Common myeloid progenitor, CD34-positive (primary cell): Measurements from ENCODE around the gene ISM2.
A peak's percentile ranks its signal among the peaks of the same experiment; 100 is the strongest.

Experiments
- CTCF ChIA-PET: fragments of 350-600 bp; sonication (Branson Sonifier 250); formaldehyde crosslinking; loops from one replicate; lab custom pipeline; 2021; ENCODE audit warnings: antibody characterized with exemption; lab: Charles Lee
- POLR2A ChIA-PET: fragments of 350-600 bp; sonication (Branson Sonifier 250); formaldehyde crosslinking; loops from one replicate; lab custom pipeline; 2021; ENCODE audit warnings: antibody characterized with exemption; lab: Charles Lee
- DNase-seq, 3 donors: peaks; one replicate each; pipeline versions ENCODE4 v3.0.0 to v3.0.0-alpha.2; 2013
- H3K27ac ChIP-seq, 2 experiments: 1 replicate in 1 of 2; 2 replicates in 1 of 2; pipeline ENCODE4 v1.7.0; 2013; ENCODE audit warnings: inconsistent platforms in 2 of 2, low read length in 2 of 2, mild to moderate bottlenecking in 2 of 2, low read depth in 1 of 2, moderate library complexity in 1 of 2; ENCODE audit not compliant: severe bottlenecking in 2 of 2, insufficient read depth in 1 of 2, poor library complexity in 1 of 2
- H3K27me3 ChIP-seq, 5 experiments: replicated peaks in 2 of 5; 1 replicate in 3 of 5; 2 replicates in 2 of 5; pipeline versions ENCODE4 v1.6.1 to v1.7.0; 2013; ENCODE audit warnings: low read length in 4 of 5, mild to moderate bottlenecking in 2 of 5, moderate library complexity in 2 of 5, inconsistent platforms in 1 of 5; ENCODE audit not compliant: insufficient read depth in 5 of 5, control insufficient read depth in 4 of 5
- H3K36me3 ChIP-seq, 4 experiments: 1 replicate in 2 of 4; 2 replicates in 2 of 4; pipeline versions ENCODE4 v1.6.1 to v1.7.0; 2013; ENCODE audit warnings: low read length in 3 of 4, control low read depth in 1 of 4, mild to moderate bottlenecking in 1 of 4; ENCODE audit not compliant: control insufficient read depth in 4 of 4, insufficient read depth in 4 of 4
- H3K4me1 ChIP-seq, 4 experiments: 1 replicate in 3 of 4; 2 replicates in 1 of 4; pipeline versions ENCODE4 v1.6.1 to v1.7.1; 2013; ENCODE audit warnings: low read length in 3 of 4, mild to moderate bottlenecking in 3 of 4, control low read depth in 1 of 4, inconsistent platforms in 1 of 4, moderate library complexity in 1 of 4; ENCODE audit not compliant: control insufficient read depth in 4 of 4, insufficient read depth in 4 of 4; ENCODE audit errors: control extremely low read depth in 1 of 4
- H3K4me3 ChIP-seq, 7 experiments: 1 replicate in 4 of 7; 2 replicates in 3 of 7; pipeline versions ENCODE4 v1.5.1 to v1.7.0; 2013; ENCODE audit warnings: mild to moderate bottlenecking in 7 of 7, low read length in 6 of 7, moderate library complexity in 6 of 7, inconsistent platforms in 2 of 7, low read depth in 2 of 7, control low read depth in 1 of 7; ENCODE audit not compliant: insufficient read depth in 4 of 7, control insufficient read depth in 1 of 7; ENCODE audit errors: extremely low read depth in 1 of 7
- H3K9me3 ChIP-seq, 5 experiments: 1 replicate in 4 of 5; 2 replicates in 1 of 5; pipeline versions ENCODE4 v1.6.1 to v1.7.1; 2013; ENCODE audit warnings: low read length in 4 of 5, mild to moderate bottlenecking in 2 of 5, inconsistent platforms in 1 of 5, low read depth in 1 of 5, moderate library complexity in 1 of 5; ENCODE audit not compliant: control insufficient read depth in 4 of 5, insufficient read depth in 2 of 5; ENCODE audit errors: control extremely low read depth in 1 of 5
- WGBS: methylation state at CpG from one replicate; pipeline ENCODE4 v1.1.5; 2013; ENCODE audit not compliant: insufficient coverage; 5-methylcytosine and 5-hydroxymethylcytosine counted together

ISM2 gene

DNA sequence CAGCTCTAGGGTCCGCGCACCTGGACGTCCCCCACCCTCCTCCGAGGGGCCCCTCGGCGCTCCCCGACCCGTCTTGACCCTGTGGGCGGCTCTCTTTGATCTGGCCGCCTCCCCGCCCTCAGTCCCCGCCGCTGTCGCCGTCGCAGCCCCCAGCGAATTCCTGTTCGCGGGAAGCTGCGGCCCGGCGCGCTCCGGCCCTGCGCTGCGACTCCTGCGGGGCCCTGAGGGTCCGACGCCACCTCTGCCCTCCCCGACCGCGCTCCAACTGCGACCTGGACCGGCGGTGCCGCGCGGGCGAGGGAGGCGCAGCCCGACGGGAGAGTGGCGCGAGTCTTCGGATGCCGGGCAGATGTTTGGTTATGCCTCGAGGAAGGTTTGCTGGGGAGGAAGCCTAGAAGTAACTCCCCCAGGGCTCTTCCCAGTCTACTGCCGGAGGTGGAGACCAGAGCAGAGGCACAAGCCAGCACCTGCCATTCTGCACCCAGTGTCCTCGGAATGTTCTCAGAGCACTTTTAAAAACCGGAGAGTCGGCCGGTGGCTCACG lies 440 bp upstream of the ISM2 start:
- Histone ChIP-seq H3K36me3 (no peaks in the 10 kb centered on the region), H3K27ac (no peak overlapping the region), H3K4me1 (peaks cover 0 to 16% (median 16%) of the 10 kb centered on the region in 4 experiments), H3K27me3 (peaks cover 0 to 43% (median 9%) of the 10 kb centered on the region in 5 experiments), H3K4me3 (peak overlapping the region; percentile 26 to 72 (median 62)), H3K9me3 (peaks cover 0 to 4% (median 0%) of the 10 kb centered on the region in 5 experiments)
- WGBS = 2% methylated on average over 49 of the region's 53 CpGs
- ChIA-PET CTCF (no interaction called here), POLR2A (no interaction called here)
- DNase-seq = peak in 2 of 3 donors; percentile 17 to 34

- no peak for DNase-seq
- H3K4me1 ChIP-seq = peaks cover 0 to 16% (median 16%) of the 10 kb centered on the region in 4 experiments
- no peak overlapping the region for H3K4me3 ChIP-seq
- H3K36me3 ChIP-seq = no peaks in the 10 kb centered on the region
- WGBS = 100% methylated on average over 1 of the region's 7 CpGs
- H3K27me3 ChIP-seq = peaks cover 0 to 35% (median 8%) of the 10 kb centered on the region in 5 experiments
- ChIA-PET POLR2A (no interaction called here), CTCF (interaction anchor here (1.2 to 1.4 kb wide), 2 partner anchors 11 to 16 kb away, joined by 3 to 4 read pairs; no protein-coding TSS in a partner anchor)
- no peaks in the 10 kb centered on the region for H3K9me3 ChIP-seq
- H3K27ac ChIP-seq = no peak overlapping the region
These were observed 3.3 kb downstream of the ISM2 start for GRCh38 chr14:77495334-77495733.

DNA sequence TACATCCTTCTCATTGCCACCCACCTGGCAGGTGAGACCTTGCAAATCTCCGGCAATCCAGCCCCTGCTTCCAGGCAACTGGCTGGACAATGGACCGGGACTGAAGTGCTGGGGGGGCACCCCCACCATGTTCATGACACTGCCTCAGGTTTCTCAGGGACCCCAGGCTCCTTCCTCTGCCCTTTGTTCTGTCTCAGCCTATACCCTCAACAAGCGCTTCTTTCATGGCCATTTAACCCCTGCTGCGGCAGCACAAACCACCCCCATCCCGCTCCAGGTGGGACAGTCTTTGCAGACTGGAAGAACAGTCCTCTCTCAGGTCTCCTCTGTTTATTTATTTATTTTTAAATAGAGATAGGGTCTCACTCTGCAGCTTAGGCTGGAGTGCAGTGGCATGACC lies 7.6 kb downstream of the ISM2 start:
- Histone ChIP-seq H3K27me3 (no peaks in the 10 kb centered on the region), H3K36me3 (no peaks in the 10 kb centered on the region), H3K27ac (no peak overlapping the region), H3K9me3 (no peaks in the 10 kb centered on the region), H3K4me3 (no peak overlapping the region), H3K4me1 (no peaks in the 10 kb centered on the region)
- POLR2A ChIA-PET = no interaction called here
- WGBS = 100% methylated on average over 4 of the region's 5 CpGs
- CTCF ChIA-PET = no interaction called here
- DNase-seq = no peak

DNA sequence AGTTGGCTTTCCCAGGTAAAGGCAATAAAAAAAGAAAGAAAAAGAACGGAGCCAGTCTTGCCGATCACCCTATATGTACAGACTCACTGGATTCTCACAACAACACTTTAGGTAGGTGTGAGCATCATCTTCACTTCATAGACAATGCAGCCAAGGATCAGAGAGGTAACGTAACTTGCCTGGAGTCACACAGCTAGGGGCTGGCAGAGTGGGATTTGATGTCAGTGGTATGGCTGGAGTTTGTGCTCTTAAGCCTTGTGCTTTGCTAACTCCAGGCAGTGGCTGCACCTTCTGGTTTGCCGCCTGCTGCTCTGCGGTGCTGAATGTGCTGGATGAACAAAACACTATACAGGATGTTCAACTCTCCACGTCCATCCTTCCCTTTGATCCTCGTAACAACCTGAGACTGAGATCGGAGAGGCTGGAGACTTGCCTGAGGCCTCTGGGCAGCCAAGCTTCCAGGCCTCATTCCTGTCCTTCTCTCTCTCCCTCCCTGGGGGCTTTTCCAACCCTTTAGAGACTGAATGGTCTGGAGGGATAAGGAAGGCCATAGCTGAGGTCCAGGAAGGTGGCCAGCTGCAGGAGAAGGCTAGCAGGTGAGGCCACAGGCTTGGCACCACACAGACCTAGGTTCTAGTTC lies 8.1 kb downstream of the ISM2 start:
- CTCF ChIA-PET = no interaction called here

GRCh38 chr14:77489041-77489440 lies 9.6 kb downstream of the ISM2 start:
- no peak for DNase-seq
- Histone ChIP-seq H3K4me3 (no peak overlapping the region), H3K9me3 (no peaks in the 10 kb centered on the region), H3K36me3 (no peaks in the 10 kb centered on the region), H3K4me1 (no peaks in the 10 kb centered on the region), H3K27ac (no peak overlapping the region), H3K27me3 (no peaks in the 10 kb centered on the region)
- CTCF ChIA-PET = no interaction called here
- POLR2A ChIA-PET = no interaction called here
- 97% methylated on average over 4 of the region's 6 CpGs for WGBS

More for the DNA sequence above, 8.1 kb downstream of the ISM2 start:
- Histone ChIP-seq H3K4me3 (no peak overlapping the region), H3K27ac (no peak overlapping the region), H3K9me3 (no peaks in the 10 kb centered on the region), H3K4me1 (no peaks in the 10 kb centered on the region), H3K27me3 (no peaks in the 10 kb centered on the region), H3K36me3 (no peaks in the 10 kb centered on the region)
- 97% methylated on average over 5 of the region's 8 CpGs for WGBS
- no peak for DNase-seq
- POLR2A ChIA-PET = no interaction called here

GRCh38 chr14:77488558-77488957 lies 10.1 kb downstream of the ISM2 start:
- POLR2A ChIA-PET = no interaction called here
- Histone ChIP-seq H3K27me3 (no peaks in the 10 kb centered on the region), H3K4me3 (no peak overlapping the region), H3K4me1 (no peaks in the 10 kb centered on the region), H3K9me3 (no peaks in the 10 kb centered on the region), H3K36me3 (no peaks in the 10 kb centered on the region), H3K27ac (no peak overlapping the region)
- WGBS = 91% methylated on average over 7 of the region's 7 CpGs
- no peak for DNase-seq
- CTCF ChIA-PET = no interaction called here

- Histone ChIP-seq H3K27me3 (no peaks in the 10 kb centered on the region), H3K27ac (no peak overlapping the region), H3K9me3 (no peaks in the 10 kb centered on the region), H3K36me3 (no peaks in the 10 kb centered on the region), H3K4me1 (no peaks in the 10 kb centered on the region), H3K4me3 (no peak overlapping the region)
- POLR2A ChIA-PET = no interaction called here
- 100% methylated on average over 6 of the region's 7 CpGs for WGBS
- DNase-seq = no peak
- CTCF ChIA-PET = no interaction called here
These were observed 12.5 kb downstream of the ISM2 start for GRCh38 chr14:77485901-77486678.
